ENCODE results near the gene RNF149. TPM values are rescaled to one million over a fixed set of nuclear protein-coding genes. Genes with fewer than 3 reads are reported as not detected.

Gene RNF149
- total and polyA plus RNA-seq, 9 of the 15 experiments (the other 6 are each of a cell fraction or from before 2014, with no cell fraction given) = 9.0 to 31.5 (median 22.8) TPM

- H3K4me2 ChIP-seq (ENCODE audit: insufficient read depth, low read length) = peak overlapping the region; percentile 98
- peaks cover 30% of the 10 kb centered on the region; the same call in 2 of the 3 replicates for H3K36me3 ChIP-seq (ENCODE audit: control insufficient read depth, insufficient read depth, low read length)
- in situ Hi-C loops (cut with MboI) (no loop called here), intact Hi-C loops (cut with micrococcal nuclease) (loop anchor here (2.0 to 5.0 kb wide), 2 partner anchors 102 to 241 kb away; partner anchors contain the start of gene TBC1D8)
- WGBS (ENCODE audit: insufficient coverage, low coverage, missing lambda C conversion rate) = 14% methylated on average over 17 of the region's 17 CpGs
- H2AFZ ChIP-seq (ENCODE audit: low read depth, low read length) = peak overlapping the region; percentile 86; the same call in 1 of the 2 replicates
- peaks cover 40% of the 10 kb centered on the region for H3K79me2 ChIP-seq (ENCODE audit: control insufficient read depth, insufficient read depth, low read length)
- TF ChIP-seq ETV1 (tag; conservative IDR thresholded peaks at IDR 0.05; ENCODE audit: low read depth) (no peak), YY1 (IDR thresholded peaks at IDR 0.05; ENCODE audit: borderline replicate concordance in 1 of 3, control insufficient read depth in 1 of 3, extremely low read depth in 1 of 3, insufficient read depth in 3 of 3, insufficient read length in 1 of 3, insufficient replicate concordance in 2 of 3, low read depth in 1 of 3, low read length in 2 of 3) (no peak), MCM3 (IDR thresholded peaks at IDR 0.05) (no peak)
- TF ChIP-seq, protein P1, sequence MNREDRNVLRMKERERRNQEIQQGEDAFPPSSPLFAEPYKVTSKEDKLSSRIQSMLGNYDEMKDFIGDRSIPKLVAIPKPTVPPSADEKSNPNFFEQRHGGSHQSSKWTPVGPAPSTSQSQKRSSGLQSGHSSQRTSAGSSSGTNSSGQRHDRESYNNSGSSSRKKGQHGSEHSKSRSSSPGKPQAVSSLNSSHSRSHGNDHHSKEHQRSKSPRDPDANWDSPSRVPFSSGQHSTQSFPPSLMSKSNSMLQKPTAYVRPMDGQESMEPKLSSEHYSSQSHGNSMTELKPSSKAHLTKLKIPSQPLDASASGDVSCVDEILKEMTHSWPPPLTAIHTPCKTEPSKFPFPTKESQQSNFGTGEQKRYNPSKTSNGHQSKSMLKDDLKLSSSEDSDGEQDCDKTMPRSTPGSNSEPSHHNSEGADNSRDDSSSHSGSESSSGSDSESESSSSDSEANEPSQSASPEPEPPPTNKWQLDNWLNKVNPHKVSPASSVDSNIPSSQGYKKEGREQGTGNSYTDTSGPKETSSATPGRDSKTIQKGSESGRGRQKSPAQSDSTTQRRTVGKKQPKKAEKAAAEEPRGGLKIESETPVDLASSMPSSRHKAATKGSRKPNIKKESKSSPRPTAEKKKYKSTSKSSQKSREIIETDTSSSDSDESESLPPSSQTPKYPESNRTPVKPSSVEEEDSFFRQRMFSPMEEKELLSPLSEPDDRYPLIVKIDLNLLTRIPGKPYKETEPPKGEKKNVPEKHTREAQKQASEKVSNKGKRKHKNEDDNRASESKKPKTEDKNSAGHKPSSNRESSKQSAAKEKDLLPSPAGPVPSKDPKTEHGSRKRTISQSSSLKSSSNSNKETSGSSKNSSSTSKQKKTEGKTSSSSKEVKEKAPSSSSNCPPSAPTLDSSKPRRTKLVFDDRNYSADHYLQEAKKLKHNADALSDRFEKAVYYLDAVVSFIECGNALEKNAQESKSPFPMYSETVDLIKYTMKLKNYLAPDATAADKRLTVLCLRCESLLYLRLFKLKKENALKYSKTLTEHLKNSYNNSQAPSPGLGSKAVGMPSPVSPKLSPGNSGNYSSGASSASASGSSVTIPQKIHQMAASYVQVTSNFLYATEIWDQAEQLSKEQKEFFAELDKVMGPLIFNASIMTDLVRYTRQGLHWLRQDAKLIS (CRISPR knock-in tag; IDR thresholded peaks at IDR 0.05) = 0 out of 2 replicates have a peak, but pooled peaks have one; percentile 10
- FAIRE-seq (peak; percentile 48), DNase-seq (ENCODE audit: extremely low read depth in 1 of 4, low spot score in 3 of 4) (no peak), ATAC-seq (no peak)
- BruUV-seq (replicated peaks) = TSS peak; percentile 78
- H3K4me3 ChIP-seq = peak overlapping the region; percentile 97
- H3K27me3 ChIP-seq (ENCODE audit: control insufficient read depth in 2 of 2, insufficient read depth in 2 of 2, low read length in 2 of 2) = no peaks in the 10 kb centered on the region
- ChIA-PET CTCF (ENCODE audit: low intra/inter-chr PET ratio) (no interaction called here), POLR2A (interaction anchor here (0.9 to 1.8 kb wide), 4 partner anchors 13 to 252 kb away, joined by 3 to 7 read pairs (median 4); partner anchors contain the start of gene RPL31)
- 0 out of 2 replicates have a peak, but pooled peaks cover 7% of the 10 kb centered on the region for H4K20me1 ChIP-seq (replicated peaks; ENCODE audit: control insufficient read depth, insufficient read depth, low read length)
- peaks cover 22 to 24% of the 10 kb centered on the region in 2 experiments for H3K4me1 ChIP-seq (replicated peaks in 1 of 2; ENCODE audit: control insufficient read depth in 2 of 2, insufficient read depth in 2 of 2, low read length in 2 of 2)
- peak overlapping the region; percentile 93 to 98 for H3K9ac ChIP-seq (ENCODE audit: insufficient read depth in 1 of 2, low read depth in 2 of 2, low read length in 2 of 2)
- H3K9me1 ChIP-seq (ENCODE audit: control insufficient read depth, insufficient read depth, low read length) = no peaks in the 10 kb centered on the region
- no peaks in the 10 kb centered on the region; the same call in 1 of the 2 replicates for H3K9me3 ChIP-seq (replicated peaks; ENCODE audit: control insufficient read depth, insufficient read depth, low read depth, low read length)
- H3K27ac ChIP-seq (ENCODE audit: extremely low read depth, low read depth, low read length) = peak overlapping the region; percentile 89
These were observed 54.6 kb downstream of the RNF149 start for GRCh38 chr2:101253703-101254450.
